Measurements from ENCODE around the gene SMIM45.
A peak's percentile ranks its signal among the peaks of the same experiment; 100 is the strongest.

The SMIM45 gene

GRCh38 chr22:41975299-41976069 lies 23.5 kb downstream of the SMIM45 start:
- intact Hi-C loops (cut with DNase I): no loop called here
- H3K4me1 ChIP-seq: peaks cover 0 to 13% of the 10 kb centered on the region in 2 donors

GRCh38 chr22:41976070-41976901 lies 24.3 kb downstream of the SMIM45 start:
- TF ChIP-seq POLR2A (IDR thresholded peaks at IDR 0.05) (no peak), CTCF (IDR thresholded peaks at IDR 0.05) (no peak)
- no peaks in the 10 kb centered on the region for H3K27me3 ChIP-seq
- peaks cover 0 to 13% of the 10 kb centered on the region in 2 donors for H3K4me1 ChIP-seq
- intact Hi-C loops (cut with DNase I): no loop called here
- no peak overlapping the region for H3K27ac ChIP-seq
- H3K9me3 ChIP-seq: no peaks in the 10 kb centered on the region
- peak; percentile 40 to 47 for DNase-seq
- no peaks in the 10 kb centered on the region for H3K36me3 ChIP-seq
- peak overlapping the region in 1 of 3 donors; percentile 37 for H3K4me3 ChIP-seq (replicated peaks in 1 of 3)
- 11 to 15% methylated on average over 8 to 15 of the region's 72 CpGs for WGBS, 2 donors

More at GRCh38 chr22:41975299-41976069, 23.5 kb downstream of the SMIM45 start:
- no peak for DNase-seq
- WGBS, 2 donors: 67 to 69% methylated on average over 12 of the region's 12 CpGs
- Histone ChIP-seq H3K27me3 (no peaks in the 10 kb centered on the region), H3K4me3 (replicated peaks in 1 of 3) (no peak overlapping the region), H3K36me3 (no peaks in the 10 kb centered on the region), H3K9me3 (no peaks in the 10 kb centered on the region), H3K27ac (no peak overlapping the region)
- TF ChIP-seq POLR2A (IDR thresholded peaks at IDR 0.05) (no peak), CTCF (IDR thresholded peaks at IDR 0.05) (no peak)

- no peak overlapping the region for H3K4me3 ChIP-seq (replicated peaks in 1 of 3)
- intact Hi-C loops (cut with DNase I): no loop called here
- H3K27me3 ChIP-seq: no peaks in the 10 kb centered on the region
- no peak for TF ChIP-seq POLR2A (IDR thresholded peaks at IDR 0.05)
- TF ChIP-seq CTCF (IDR thresholded peaks at IDR 0.05): no peak
- no peak for DNase-seq
- peaks cover 0 to 13% of the 10 kb centered on the region in 2 donors for H3K4me1 ChIP-seq
- H3K36me3 ChIP-seq: no peaks in the 10 kb centered on the region
- no peaks in the 10 kb centered on the region for H3K9me3 ChIP-seq
- WGBS, 2 donors: 5 to 7% methylated on average over 8 to 26 of the region's 46 CpGs
- no peak overlapping the region for H3K27ac ChIP-seq
Observed at GRCh38 chr22:41976961-41977566, 25.1 kb downstream of the SMIM45 start.

GRCh38 chr22:41978732-41979131 lies 26.8 kb downstream of the SMIM45 start:
- 100% methylated on average over 1 of the region's 1 CpG for WGBS, 2 donors
- Histone ChIP-seq H3K4me1 (peaks cover 0 to 13% of the 10 kb centered on the region in 2 donors), H3K4me3 (replicated peaks in 1 of 3) (no peak overlapping the region), H3K9me3 (no peaks in the 10 kb centered on the region), H3K36me3 (no peaks in the 10 kb centered on the region), H3K27me3 (no peaks in the 10 kb centered on the region), H3K27ac (no peak overlapping the region)
- no peak for TF ChIP-seq CTCF (IDR thresholded peaks at IDR 0.05)
- TF ChIP-seq POLR2A (IDR thresholded peaks at IDR 0.05): no peak
- DNase-seq: no peak
- intact Hi-C loops (cut with DNase I): no loop called here
